Measurements from ENCODE around the gene GLIS2. TPM values are rescaled to one million over a fixed set of nuclear protein-coding genes. Genes with fewer than 3 reads are reported as not detected.

Gene GLIS2
- 4.4 and 4.5 TPM in 2 replicates for polyA plus RNA-seq (2014; cell fraction: cytosol; rRNA removed)
- polyA plus RNA-seq (2014; cell fraction: nucleus; rRNA removed), result 2.7 and 7.0 TPM in 2 replicates

- DNase-seq (ENCODE audit: low spot score), result peak; percentile 87
Measured at GRCh38 chr16:4315186-4316107, at the start of gene GLIS2. Gene GLIS2, plus strand, starts transcription at chr16:4316067. Its CDS starts 16,214 bp downstream, at chr16:4332281.

- peak; percentile 59 for DNase-seq (ENCODE audit: low spot score)
Measured at GRCh38 chr16:4266372-4266771, 49.5 kb upstream of the GLIS2 start.

DNA sequence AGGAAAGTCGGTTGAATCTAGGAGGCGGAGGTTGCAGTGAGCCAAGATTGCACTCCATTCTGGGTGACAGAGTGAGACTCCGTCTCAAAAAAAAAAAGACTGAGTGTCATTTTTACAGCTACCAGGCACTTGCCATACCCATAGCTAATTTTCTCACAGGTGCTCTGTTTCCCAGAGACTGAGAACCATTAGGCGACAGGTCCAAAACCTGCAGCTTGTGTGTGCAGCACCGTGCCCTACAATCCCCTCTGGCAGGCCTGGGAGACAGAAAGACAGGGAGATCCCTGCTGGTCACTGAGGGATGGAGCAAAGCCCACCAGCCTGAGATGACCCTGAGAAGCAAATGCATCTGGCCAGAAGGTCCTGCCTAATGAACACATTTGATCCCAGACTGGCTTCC lies 45.8 kb upstream of the GLIS2 start:
- no peak for DNase-seq (ENCODE audit: low spot score)

GRCh38 chr16:4270595-4270994 lies 45.3 kb upstream of the GLIS2 start:
- no peak for DNase-seq (ENCODE audit: low spot score)

GRCh38 chr16:4271176-4272113 lies 44.4 kb upstream of the GLIS2 start:
- DNase-seq (ENCODE audit: low spot score), result peak; percentile 95

DNA sequence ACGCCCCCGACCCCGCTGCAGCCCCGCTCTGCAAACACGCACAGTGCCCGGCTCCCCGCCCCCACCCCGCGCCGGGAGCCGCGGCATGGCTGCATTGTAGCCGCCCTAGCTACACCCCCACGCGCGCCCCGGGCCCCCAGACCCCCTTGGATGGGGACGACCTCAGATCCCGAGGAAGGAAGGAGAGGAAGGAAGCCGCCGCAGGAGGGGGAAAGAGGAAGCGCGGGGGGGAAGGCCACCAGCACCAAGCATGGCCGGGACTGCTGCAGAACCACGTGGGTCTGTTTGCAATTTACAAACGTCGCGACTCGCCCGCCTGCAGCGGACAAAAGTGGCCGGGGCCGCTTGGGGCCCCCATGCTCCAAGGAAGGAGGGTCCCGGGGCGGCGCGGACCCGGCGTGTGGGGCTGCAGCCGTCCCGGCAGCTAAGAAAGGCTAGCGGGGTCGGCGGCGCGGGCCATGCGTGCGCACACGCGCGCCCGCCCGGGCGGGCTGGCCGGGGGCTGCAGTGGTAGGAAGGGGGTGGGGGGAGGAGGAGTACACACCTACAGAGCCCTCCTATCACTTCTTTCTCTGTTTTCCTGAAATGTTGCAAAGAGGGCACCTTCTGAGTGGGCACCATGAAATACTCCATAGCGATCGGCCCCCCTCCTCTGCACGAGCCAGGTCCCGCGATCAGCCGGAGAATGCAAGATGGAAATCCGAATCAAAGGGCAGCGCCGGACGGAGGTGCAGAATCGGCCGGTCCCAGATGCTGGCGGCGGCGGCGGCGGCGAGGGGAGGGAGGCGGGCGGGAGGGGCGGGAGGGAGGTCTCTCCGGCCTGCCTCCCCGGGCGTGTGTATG lies 43.5 kb upstream of the GLIS2 start:
- DNase-seq (ENCODE audit: low spot score), result peak; percentile 67

GRCh38 chr16:4273858-4274311 lies 42.0 kb upstream of the GLIS2 start:
- peak; percentile 70 for DNase-seq (ENCODE audit: low spot score)

DNA sequence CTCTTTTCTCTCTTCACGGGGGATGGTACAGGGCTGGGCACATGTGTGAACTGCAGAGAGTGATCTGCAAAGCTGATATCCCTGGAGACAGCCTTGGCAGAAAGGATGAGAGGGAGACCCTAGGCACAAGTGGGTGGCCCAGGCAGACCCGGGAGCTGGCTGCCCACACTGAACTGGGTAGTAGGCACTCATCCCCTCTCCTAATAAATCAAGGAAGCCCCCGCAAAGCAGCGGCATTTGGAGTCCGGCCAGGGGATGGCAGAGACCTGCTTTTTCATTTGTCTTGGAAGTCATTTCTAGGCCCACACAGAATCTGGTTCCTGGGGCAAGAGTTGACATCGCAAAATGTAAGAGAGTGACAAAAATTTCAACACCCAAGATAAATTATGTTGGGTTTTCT lies 40.0 kb upstream of the GLIS2 start:
- DNase-seq (ENCODE audit: low spot score), result no peak

GRCh38 chr16:4277987-4278513 lies 37.8 kb upstream of the GLIS2 start:
- DNase-seq (ENCODE audit: low spot score), result no peak

DNA sequence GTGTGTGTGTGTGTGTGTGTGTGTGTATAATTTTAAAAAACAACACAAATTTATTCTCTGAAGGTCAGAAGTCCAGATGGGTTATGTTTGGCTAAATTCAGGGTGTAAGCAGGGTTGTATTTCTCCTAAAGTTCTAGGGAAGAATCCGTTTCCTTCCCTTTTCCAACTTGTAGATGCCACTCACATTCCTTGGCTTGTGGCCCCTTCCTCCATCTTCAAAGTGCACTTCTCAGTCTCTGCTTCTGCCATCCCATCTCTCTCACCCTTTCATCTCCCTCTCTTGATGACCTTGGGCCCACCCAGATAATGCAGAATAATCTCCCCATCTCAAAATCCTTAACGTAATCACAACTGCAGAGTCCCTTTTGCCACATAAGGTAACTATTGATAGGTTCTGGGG lies 35.2 kb upstream of the GLIS2 start:
- DNase-seq (ENCODE audit: low spot score), result no peak

DNA sequence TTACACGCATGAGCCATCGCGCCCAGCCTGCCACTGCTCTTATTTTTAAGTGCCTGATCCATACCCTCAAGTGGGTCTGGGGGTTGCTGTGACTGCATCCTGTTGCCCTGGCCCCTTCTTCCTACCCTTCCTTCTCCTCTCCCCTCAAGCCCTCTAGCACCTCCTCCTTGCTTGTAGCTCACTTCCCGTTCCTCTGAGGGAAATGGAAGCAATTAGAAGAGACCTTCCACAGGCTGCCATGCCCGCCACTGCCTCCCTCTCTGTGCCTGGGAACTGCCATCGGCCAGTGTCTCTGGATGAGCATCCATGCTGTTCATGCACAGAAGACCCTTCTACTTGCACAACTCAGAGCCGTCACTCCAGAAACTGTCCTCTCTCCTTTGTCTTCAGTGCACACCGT lies 32.4 kb upstream of the GLIS2 start:
- no peak for DNase-seq (ENCODE audit: low spot score)

GRCh38 chr16:4283939-4284338 lies 31.9 kb upstream of the GLIS2 start:
- no peak for DNase-seq (ENCODE audit: low spot score)

- no peak for DNase-seq (ENCODE audit: low spot score)
Measured at GRCh38 chr16:4285167-4285566, 30.7 kb upstream of the GLIS2 start.

- DNase-seq (ENCODE audit: low spot score), result peak; percentile 74
Measured at GRCh38 chr16:4288148-4288921, 27.5 kb upstream of the GLIS2 start.

DNA sequence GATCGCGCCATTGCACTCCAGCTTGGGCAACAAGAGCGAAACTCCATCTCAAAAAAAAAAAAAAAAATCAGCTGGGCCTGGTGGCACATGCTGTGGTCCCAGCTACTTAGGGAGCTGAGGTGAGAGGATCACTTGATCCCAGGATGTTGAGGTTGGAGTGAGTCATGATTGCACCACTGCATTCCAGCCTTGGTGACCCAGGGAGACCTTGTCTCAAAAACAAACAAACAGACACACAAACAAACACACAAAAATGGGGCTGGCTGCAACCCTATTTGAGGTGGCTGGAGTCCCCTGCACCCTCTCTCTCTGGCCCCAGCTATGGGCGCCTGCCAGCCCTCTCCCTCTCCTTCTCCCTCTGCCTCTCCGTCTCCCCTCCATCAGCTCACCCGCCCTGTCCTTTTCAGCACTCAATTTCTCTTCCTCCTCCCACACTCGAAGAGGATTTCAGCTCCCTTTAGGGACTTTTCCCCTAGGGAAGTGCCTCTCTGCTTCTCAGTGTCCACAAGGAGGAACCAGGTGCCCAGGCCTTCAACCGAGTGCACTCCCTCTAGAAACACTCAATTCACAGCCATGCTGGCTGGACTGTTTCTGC lies 25.5 kb upstream of the GLIS2 start:
- DNase-seq (ENCODE audit: low spot score), result no peak

- DNase-seq (ENCODE audit: low spot score), result no peak
Measured at GRCh38 chr16:4291699-4292098, 24.2 kb upstream of the GLIS2 start.

DNA sequence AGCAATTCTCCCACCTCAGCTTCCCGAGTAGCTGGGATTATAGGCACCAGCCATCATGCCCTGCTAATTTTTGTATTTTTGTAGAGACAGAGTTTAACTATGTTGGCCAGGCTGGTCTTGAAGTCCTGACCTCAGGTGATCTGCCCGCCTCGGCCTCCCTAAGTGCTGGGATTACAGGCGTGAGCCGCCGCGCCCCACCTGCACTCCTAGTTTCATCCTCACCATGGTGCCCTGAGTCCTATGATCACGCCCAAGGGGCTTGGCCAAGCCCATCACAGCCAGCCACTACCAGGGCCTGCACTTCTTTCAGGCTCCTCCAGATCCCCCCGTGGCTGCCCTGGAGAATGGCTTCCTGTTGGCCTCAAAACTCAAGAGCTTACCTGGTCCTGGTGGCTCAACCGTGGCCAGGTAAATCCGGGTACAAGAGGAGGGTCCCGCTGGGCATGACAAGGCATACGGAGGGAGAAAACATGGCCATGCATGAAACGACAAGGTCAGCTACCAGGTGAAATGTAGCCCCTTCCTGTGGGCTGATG lies 22.6 kb upstream of the GLIS2 start:
- DNase-seq (ENCODE audit: low spot score), result peak; percentile 57

DNA sequence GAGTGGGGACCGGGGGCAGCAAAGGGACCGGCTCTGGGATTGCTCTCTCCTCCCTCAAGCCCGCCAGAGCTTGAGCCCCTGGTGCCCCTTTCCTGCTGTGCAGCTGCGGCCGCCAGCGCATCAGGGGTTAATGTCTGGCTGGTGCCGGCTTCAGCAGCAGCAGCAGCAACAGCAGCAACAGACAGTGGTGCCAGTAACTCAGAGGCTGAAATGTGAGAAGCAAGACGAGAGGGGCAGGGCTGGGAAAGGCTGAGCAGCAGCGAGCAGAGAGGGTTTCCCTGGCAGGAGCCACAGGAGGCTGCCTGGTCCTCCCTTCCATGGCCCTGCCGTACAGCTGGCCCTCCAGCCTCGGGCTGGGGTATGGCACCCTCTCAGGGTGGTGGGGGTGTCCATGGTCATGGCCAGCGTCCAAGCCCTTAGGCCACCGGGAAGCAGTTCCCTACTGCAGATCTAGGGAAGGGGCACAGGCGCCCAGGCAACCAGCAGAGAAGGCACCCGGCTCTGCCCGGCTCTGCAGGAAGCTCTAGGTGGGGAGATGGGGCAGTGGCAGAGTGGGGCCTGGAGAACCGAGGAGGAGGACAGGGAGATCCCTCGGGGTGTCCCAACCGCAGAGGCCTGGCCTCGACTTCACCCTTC lies 21.9 kb upstream of the GLIS2 start:
- peak; percentile 84 for DNase-seq (ENCODE audit: low spot score)

DNA sequence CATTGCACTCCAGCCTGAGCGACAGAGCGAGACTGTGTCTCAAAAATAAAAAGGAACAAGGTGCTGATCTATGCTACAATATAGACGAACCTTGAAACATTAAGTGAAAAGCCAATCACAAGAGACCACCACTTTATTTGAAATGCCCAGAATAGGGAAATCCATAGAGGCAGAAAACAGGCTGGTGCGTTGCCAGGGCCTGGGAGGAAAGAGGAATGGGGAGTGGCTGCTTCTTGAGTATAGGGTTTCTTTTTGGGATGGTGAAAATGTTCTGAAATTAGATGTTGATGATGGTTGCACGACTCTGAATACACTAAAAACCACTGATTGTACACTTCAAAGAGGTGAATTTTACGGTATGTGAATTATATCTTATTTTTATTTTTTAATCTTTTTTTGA lies 20.3 kb upstream of the GLIS2 start:
- DNase-seq (ENCODE audit: low spot score), result no peak
